Testis (tissue), 2 donors: Measurements from ENCODE around the gene RCHY1.

Experiments used
- POLR2A ChIP-seq: fragments of 450-650 bp; IDR thresholded peaks from one replicate; pipeline ENCODE4 v1.6.1; 2017; ENCODE audit warnings: antibody characterized with exemption, mild to moderate bottlenecking, moderate library complexity
- TF ChIP-seq, protein P1 (sequence below), 3 experiments: fragments of 450-650 bp in 2 of 3; fragments of 200-600 bp in 1 of 3; sonication (generic) in 1 of 3; IDR thresholded peaks; one replicate each; pipeline ENCODE4 v1.5.1; 2016 to 2019; ENCODE audit warnings: antibody characterized with exemption in 3 of 3, mild to moderate bottlenecking in 2 of 3, moderate library complexity in 1 of 3

- TF ChIP-seq, protein P1, sequence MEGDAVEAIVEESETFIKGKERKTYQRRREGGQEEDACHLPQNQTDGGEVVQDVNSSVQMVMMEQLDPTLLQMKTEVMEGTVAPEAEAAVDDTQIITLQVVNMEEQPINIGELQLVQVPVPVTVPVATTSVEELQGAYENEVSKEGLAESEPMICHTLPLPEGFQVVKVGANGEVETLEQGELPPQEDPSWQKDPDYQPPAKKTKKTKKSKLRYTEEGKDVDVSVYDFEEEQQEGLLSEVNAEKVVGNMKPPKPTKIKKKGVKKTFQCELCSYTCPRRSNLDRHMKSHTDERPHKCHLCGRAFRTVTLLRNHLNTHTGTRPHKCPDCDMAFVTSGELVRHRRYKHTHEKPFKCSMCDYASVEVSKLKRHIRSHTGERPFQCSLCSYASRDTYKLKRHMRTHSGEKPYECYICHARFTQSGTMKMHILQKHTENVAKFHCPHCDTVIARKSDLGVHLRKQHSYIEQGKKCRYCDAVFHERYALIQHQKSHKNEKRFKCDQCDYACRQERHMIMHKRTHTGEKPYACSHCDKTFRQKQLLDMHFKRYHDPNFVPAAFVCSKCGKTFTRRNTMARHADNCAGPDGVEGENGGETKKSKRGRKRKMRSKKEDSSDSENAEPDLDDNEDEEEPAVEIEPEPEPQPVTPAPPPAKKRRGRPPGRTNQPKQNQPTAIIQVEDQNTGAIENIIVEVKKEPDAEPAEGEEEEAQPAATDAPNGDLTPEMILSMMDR (IDR thresholded peaks at IDR 0.05): no peak
- no peak for TF ChIP-seq POLR2A
These were observed 81.5 kb downstream of the RCHY1 start for GRCh38 chr4:75432683-75433082.
